Keratinocyte (primary cell): ENCODE data around the gene SMYD3. TPM values are rescaled to one million over a fixed set of nuclear protein-coding genes. Genes with fewer than 3 reads are reported as not detected.

Experiments used
- DNase-seq: peaks from one replicate; pipeline ENCODE4 v3.0.0-alpha.2; 2011; ENCODE audit warnings: low read depth, missing footprints, low spot score
- FAIRE-seq: peaks from 2 replicates; lab custom pipeline; 2011; peaks lifted over from hg19 to GRCh38; lab: Jason Lieb, UNC
- H2AFZ ChIP-seq: 2 replicates; pipeline ENCODE4 v1.6.0; 2012; ENCODE audit warnings: low read length, control low read depth, inconsistent platforms; ENCODE audit not compliant: control insufficient read depth
- H3K27ac ChIP-seq: 2 replicates; pipeline ENCODE4 v1.5.1; 2011; ENCODE audit warnings: low read length; ENCODE audit not compliant: control insufficient read depth, insufficient read depth
- H3K27me3 ChIP-seq: 3 replicates; pipeline ENCODE4 v1.6.0; 2011; ENCODE audit warnings: low read length; ENCODE audit not compliant: control insufficient read depth, insufficient read depth; ENCODE audit errors: extremely low read depth
- H3K36me3 ChIP-seq, 2 experiments: 2 replicates in 1 of 2; 3 replicates in 1 of 2; pipeline ENCODE4 v1.5.1; 2011; ENCODE audit warnings: low read length in 2 of 2, mild to moderate bottlenecking in 1 of 2; ENCODE audit not compliant: control insufficient read depth in 2 of 2, insufficient read depth in 2 of 2; ENCODE audit errors: extremely low read depth in 1 of 2
- H3K4me1 ChIP-seq: 3 replicates; pipeline ENCODE4 v1.5.1; 2011; ENCODE audit warnings: low read length; ENCODE audit not compliant: control insufficient read depth, insufficient read depth; ENCODE audit errors: extremely low read depth
- H3K4me2 ChIP-seq: 3 replicates; pipeline ENCODE4 v1.6.0; 2011; ENCODE audit warnings: low read depth, low read length; ENCODE audit not compliant: control insufficient read depth, insufficient read depth; ENCODE audit errors: extremely low read depth
- H3K4me3 ChIP-seq, 3 experiments: fragments of 200-600 bp in 1 of 3; sonication (generic) in 1 of 3; 2 replicates in 2 of 3; 3 replicates in 1 of 3; pipeline ENCODE4 v1.5.1; 2011 to 2016; ENCODE audit warnings: low read length in 3 of 3, mild to moderate bottlenecking in 3 of 3, control low read depth in 2 of 3, inconsistent platforms in 1 of 3, low read depth in 1 of 3, mixed read lengths in 1 of 3, mixed run types in 1 of 3, moderate library complexity in 1 of 3; ENCODE audit not compliant: control insufficient read depth in 2 of 3, insufficient read depth in 2 of 3; ENCODE audit errors: extremely low read depth in 1 of 3
- H3K79me2 ChIP-seq: 2 replicates; pipeline ENCODE4 v1.6.0; 2012; ENCODE audit warnings: low read length; ENCODE audit not compliant: control insufficient read depth, insufficient read depth
- H3K9ac ChIP-seq: 3 replicates; pipeline ENCODE4 v1.6.0; 2011; ENCODE audit warnings: low read length; ENCODE audit not compliant: control insufficient read depth, insufficient read depth; ENCODE audit errors: extremely low read depth
- H3K9me1 ChIP-seq: 3 replicates; pipeline ENCODE4 v1.6.0; 2011; ENCODE audit warnings: low read length; ENCODE audit not compliant: control insufficient read depth, insufficient read depth; ENCODE audit errors: extremely low read depth
- H3K9me3 ChIP-seq: 2 replicates; pipeline ENCODE4 v1.5.1; 2012; ENCODE audit warnings: low read depth, low read length; ENCODE audit not compliant: control insufficient read depth
- H4K20me1 ChIP-seq: 3 replicates; pipeline ENCODE4 v1.6.0; 2011; ENCODE audit warnings: low read length; ENCODE audit not compliant: control insufficient read depth, insufficient read depth; ENCODE audit errors: extremely low read depth
- CTCF ChIP-seq, 3 experiments: IDR thresholded peaks in 1 of 3; conservative IDR thresholded peaks in 1 of 3; optimal IDR thresholded peaks in 1 of 3; 2 replicates in 2 of 3; 3 replicates in 1 of 3; pipeline versions ENCODE3 to v1.5.1; 2011; ENCODE audit warnings: low read length in 3 of 3, mild to moderate bottlenecking in 3 of 3, moderate library complexity in 2 of 3, control low read depth in 1 of 3, inconsistent platforms in 1 of 3; ENCODE audit not compliant: insufficient read depth in 2 of 3; ENCODE audit errors: extremely low read depth in 1 of 3
- EZH2 ChIP-seq: IDR thresholded peaks from one replicate; pipeline ENCODE4 v1.6.1; 2012; ENCODE audit warnings: inconsistent platforms, mild to moderate bottlenecking, low read length, moderate library complexity
- dilution Hi-C: fragments of 300-500 bp; cut with MboI; formaldehyde crosslinking; loops from one replicate; pipeline ENCODE4 v1.7.0; 2020; ENCODE audit warnings: low sequenced_read_pairs; ENCODE audit not compliant: extremely low pct_ligation_motif_present
- polyA plus RNA-seq, 5 experiments: library from polyadenylated mRNA; depleted of rRNA in 3 of 5; stranded (reverse) in 3 of 5; stranded (forward) in 1 of 5; unstranded in 1 of 5; fragments of >200 nt; gene quantifications; 1 replicate in 1 of 5; 2 replicates in 3 of 5; 3 replicates in 1 of 5; pipeline versions ENCODE4 v1.2.1 to v1.2.3, GENCODE V29; 2011 to 2012; ENCODE audit warnings: missing spikeins in 2 of 5, low read depth in 1 of 5, low replicate concordance in 1 of 5

SMYD3 gene
- polyA plus RNA-seq, 1 donor (not counting 4 experiments of a cell fraction or from before 2014, with no cell fraction given): 31.0 TPM

GRCh38 chr1:245829826-245830225 is 677.3 kb downstream of the SMYD3 start:
- FAIRE-seq: no peak
- no peak for TF ChIP-seq EZH2
- no peak for TF ChIP-seq CTCF (optimal IDR thresholded peaks at IDR 0.05 in 1 of 3, IDR thresholded peaks at IDR 0.05 in 1 of 3, conservative IDR thresholded peaks at IDR 0.05 in 1 of 3; ENCODE audit: extremely low read depth in 1 of 3, insufficient read depth in 2 of 3, low read length in 3 of 3)

GRCh38 chr1:245829194-245829593 is 677.9 kb downstream of the SMYD3 start:
- Histone ChIP-seq H3K9me3 (no peaks in the 10 kb centered on the region), H2AFZ (no peak overlapping the region), H3K36me3 (no peaks in the 10 kb centered on the region), H3K27me3 (no peaks in the 10 kb centered on the region), H3K4me3 (no peak overlapping the region), H3K9ac (no peak overlapping the region), H3K27ac (no peak overlapping the region), H4K20me1 (no peaks in the 10 kb centered on the region), H3K79me2 (no peaks in the 10 kb centered on the region), H3K4me1 (no peaks in the 10 kb centered on the region), H3K4me2 (no peak overlapping the region), H3K9me1 (no peaks in the 10 kb centered on the region)
- DNase-seq (no peak), FAIRE-seq (no peak)
- TF ChIP-seq CTCF (optimal IDR thresholded peaks at IDR 0.05 in 1 of 3, IDR thresholded peaks at IDR 0.05 in 1 of 3, conservative IDR thresholded peaks at IDR 0.05 in 1 of 3; ENCODE audit: extremely low read depth in 1 of 3, insufficient read depth in 2 of 3, low read length in 3 of 3) (no peak), EZH2 (no peak)
- dilution Hi-C loops: no loop called here

More at GRCh38 chr1:245829826-245830225, 677.3 kb downstream of the SMYD3 start:
- dilution Hi-C loops: no loop called here
- H3K4me1 ChIP-seq: no peaks in the 10 kb centered on the region
- H3K79me2 ChIP-seq: no peaks in the 10 kb centered on the region
- no peaks in the 10 kb centered on the region for H3K9me3 ChIP-seq
- no peak overlapping the region for H3K9ac ChIP-seq
- H3K27me3 ChIP-seq: no peaks in the 10 kb centered on the region
- H3K4me2 ChIP-seq: no peak overlapping the region
- no peak overlapping the region for H2AFZ ChIP-seq
- H3K27ac ChIP-seq: no peak overlapping the region
- no peaks in the 10 kb centered on the region for H3K36me3 ChIP-seq
- no peaks in the 10 kb centered on the region for H4K20me1 ChIP-seq
- DNase-seq: no peak
- H3K9me1 ChIP-seq: no peaks in the 10 kb centered on the region
- no peak overlapping the region for H3K4me3 ChIP-seq
